Measurements from ENCODE around the gene TANGO2.

TANGO2 gene

GRCh38 chr22:19983741-19984140, 37.2 kb upstream of the TANGO2 start:
- no peak for DNase-seq

- peak; percentile 37 for DNase-seq
Observed at GRCh38 chr22:19984201-19984753, 36.6 kb upstream of the TANGO2 start.

- DNase-seq, result no peak
Observed at GRCh38 chr22:19984851-19985811, 35.8 kb upstream of the TANGO2 start.

GRCh38 chr22:19986011-19986409, 34.9 kb upstream of the TANGO2 start:
- no peak for DNase-seq

GRCh38 chr22:19986410-19987341, 34.2 kb upstream of the TANGO2 start:
- DNase-seq, result peak; percentile 61

- no peak for DNase-seq
Observed at GRCh38 chr22:19987394-19988306, 33.3 kb upstream of the TANGO2 start.

- DNase-seq, result no peak
Observed at GRCh38 chr22:19988331-19988808, 32.5 kb upstream of the TANGO2 start.

GRCh38 chr22:19988965-19989724, 31.8 kb upstream of the TANGO2 start:
- no peak for DNase-seq

GRCh38 chr22:19989725-19990067, 31.2 kb upstream of the TANGO2 start:
- DNase-seq, result no peak

- no peak for DNase-seq
Observed at GRCh38 chr22:19990188-19990587, 30.7 kb upstream of the TANGO2 start.

- DNase-seq, result no peak
Observed at GRCh38 chr22:19990609-19991394, 30.1 kb upstream of the TANGO2 start.

- DNase-seq, result no peak
Observed at GRCh38 chr22:19991395-19991644, 29.6 kb upstream of the TANGO2 start.

- no peak for DNase-seq
Observed at GRCh38 chr22:19991645-19992451, 29.1 kb upstream of the TANGO2 start.

GRCh38 chr22:19992481-19992911, 28.4 kb upstream of the TANGO2 start:
- DNase-seq, result no peak

GRCh38 chr22:19992921-19993355, 28.0 kb upstream of the TANGO2 start:
- DNase-seq, result no peak

GRCh38 chr22:19993926-19994325, 27.0 kb upstream of the TANGO2 start:
- DNase-seq, result no peak

GRCh38 chr22:19994851-19995610, 25.9 kb upstream of the TANGO2 start:
- no peak for DNase-seq

GRCh38 chr22:19995611-19996339, 25.1 kb upstream of the TANGO2 start:
- no peak for DNase-seq

Measured in fibroblast of skin of abdomen (primary cell).